NCI-H69 (cell line): ENCODE data around the gene GRIK2.

Experiments used
- DNase-seq: peaks from one replicate; lab custom pipeline; 2025; lab: John Stamatoyannopoulos, UW

The GRIK2 gene

DNA sequence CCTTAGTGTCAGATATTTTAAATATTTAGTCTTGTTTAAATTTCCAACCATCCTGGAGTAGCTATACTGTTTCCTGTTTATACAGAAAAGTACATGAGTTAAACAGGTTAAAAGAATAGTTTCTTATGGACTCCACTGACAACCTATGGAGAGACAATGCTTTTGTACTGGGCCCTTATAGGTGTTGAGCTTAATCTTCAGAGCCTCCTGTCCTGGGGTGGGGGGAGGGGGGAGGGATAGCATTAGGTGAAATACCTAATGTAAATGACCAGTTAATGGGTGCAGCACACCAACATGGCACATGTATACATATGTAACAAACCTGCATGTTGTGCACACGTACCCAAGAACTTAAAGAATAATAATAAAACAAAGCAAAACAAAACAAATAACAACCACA lies 322.9 kb downstream of the GRIK2 start:
- DNase-seq, result no peak

DNA sequence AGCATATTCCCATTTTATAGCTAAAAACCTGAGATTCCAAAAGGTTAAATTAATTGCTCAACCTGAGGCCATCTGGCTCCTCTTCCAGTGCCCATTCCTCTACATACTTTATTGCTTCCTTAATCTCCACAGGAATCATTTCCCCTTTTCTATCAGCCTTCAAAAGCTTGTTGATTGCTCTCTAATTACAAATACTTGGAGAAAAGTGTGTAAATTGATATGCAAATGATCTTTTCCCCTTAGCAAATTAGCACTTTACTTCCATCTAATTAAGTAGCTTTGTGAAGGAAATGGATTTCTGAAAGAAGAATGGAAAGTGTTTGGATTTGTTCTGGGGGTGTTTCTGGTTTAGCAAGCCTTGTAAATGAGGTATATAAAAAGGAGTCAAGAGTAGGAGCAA lies 323.3 kb downstream of the GRIK2 start:
- peak; percentile 97 for DNase-seq

DNA sequence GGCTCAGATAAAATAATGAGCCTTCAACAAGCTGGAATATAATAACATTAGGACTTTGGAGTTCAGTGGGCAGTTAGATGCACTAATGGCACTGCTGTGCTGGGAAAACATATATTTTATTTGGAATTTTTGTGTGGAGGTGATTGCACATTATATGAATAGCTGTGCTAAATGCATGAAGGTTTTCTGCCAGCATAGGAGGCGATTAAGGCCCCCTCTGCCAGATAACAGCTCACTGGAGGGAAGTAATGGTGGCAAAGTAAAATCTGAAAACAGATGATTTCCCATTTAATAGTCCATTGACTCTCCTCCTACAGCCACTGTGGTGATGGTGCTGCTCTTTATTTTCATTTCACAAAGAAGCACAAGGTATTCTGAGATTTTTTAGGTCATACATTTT lies 326.0 kb downstream of the GRIK2 start:
- DNase-seq, result no peak

DNA sequence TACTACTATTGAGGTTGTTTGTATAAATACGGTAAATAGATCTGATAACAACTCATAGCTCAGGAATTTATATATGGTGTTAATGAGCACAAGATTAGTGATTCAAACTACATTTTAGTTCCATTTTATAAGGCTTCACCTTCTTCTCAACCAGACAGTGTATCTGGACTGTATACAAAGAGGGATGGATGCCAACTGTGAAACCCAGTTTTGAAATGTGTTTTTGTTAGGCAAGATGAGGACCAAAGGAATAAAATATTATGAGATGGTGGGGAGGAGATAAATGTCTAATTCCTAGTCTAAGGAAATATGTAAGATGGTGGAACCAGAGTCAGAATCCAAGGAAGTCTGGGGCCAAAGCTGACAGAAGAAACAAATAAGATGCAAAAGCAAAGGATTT lies 329.0 kb downstream of the GRIK2 start:
- DNase-seq, result no peak

DNA sequence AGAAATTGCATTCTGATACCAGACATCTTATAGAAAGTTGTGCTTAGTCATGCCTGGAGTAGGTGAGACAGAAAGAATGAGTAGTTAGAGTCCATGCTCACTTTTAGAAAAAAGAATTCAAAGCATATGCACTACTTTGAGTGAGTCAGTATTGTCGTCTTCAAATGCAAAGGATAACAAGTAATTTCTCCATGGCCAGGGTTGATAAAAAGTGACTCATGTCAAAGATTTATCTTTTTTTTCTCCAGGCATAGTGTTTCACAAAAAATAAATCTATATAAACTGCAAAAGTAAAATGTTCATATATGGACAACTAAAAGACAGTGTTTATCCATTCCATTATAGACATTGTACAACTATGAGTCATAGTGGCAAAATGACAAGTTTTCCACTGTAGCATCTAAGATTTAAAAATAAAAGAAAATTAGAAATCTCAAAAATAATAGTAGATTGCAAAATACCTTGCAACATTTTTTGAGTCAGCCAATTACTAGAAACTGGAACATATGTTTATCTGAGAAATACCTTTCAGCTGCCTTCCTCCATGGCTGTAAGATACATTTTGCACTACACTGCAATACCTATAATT lies 329.6 kb downstream of the GRIK2 start:
- DNase-seq, result peak; percentile 13

DNA sequence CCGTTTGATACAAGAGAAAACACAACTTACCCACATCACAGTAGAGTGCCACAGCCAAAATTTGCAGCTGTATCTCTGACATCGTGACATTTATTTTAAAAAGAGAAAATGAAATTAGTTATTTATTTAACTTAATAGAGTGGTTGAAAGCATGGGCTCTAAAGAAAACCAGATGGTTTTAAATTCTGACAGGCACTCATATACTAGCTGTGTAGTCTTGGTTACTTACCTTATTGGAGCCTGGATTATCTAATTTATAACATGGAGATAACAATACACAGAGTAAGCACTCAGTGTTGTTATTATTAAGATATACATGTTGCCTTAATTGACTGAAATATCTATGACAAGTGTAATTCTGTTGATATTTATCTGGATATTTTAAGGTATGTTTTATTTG lies 334.9 kb downstream of the GRIK2 start:
- no peak for DNase-seq

DNA sequence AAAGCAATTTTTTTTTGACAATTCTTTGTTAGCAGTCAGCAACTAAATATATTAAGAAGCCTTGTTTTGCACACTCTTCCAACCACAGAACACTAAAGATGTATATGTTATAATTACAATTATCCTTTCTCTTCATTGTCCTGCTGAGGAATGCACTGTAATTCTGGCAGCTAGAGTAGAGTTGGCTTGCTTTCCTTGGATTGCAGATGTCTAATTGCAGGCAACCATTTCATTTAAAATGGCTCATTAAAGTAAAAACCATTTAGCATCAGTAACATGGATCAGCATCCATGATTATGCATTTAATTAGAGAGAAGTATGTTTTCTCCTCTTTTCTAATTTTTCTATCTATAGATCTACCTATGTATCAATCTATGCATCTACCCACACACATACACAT lies 335.4 kb downstream of the GRIK2 start:
- DNase-seq, result peak; percentile 26

DNA sequence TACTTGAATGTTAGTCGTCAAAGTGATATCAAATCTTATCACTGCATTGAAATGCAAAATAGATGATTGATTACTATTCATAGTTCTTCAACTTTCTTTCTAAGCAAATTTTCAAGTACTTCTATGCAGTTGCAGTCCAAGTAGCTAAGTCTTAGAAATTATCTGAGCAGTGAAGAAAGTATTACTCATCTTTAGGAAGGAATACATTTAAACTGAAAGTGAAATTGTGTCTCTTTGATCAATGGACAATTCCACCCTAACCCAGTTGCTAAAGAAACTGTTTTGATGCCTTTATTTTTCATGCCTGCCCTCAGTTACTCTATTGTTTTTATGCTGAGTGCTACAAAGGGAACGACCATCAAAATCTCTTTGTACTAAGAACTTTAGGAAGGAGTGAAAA lies 337.4 kb downstream of the GRIK2 start:
- DNase-seq, result no peak

DNA sequence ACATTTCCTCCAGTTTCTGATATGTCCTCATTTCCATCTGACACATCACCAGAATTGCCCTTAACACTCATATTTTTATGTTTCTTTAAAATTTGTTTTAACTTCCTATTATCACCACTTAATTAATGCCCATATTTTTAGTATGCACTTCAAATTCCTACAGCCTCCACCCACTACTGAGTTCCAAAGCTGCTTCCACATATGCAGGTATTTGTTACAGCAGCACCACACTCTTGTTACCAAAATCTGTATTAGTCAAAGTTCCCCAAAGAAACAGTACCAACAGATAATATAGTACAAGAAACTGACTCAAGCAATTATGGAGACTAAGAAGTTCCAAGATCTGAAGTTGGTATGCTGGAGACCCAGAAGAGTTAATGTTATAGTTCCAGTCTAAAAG lies 340.4 kb downstream of the GRIK2 start:
- no peak for DNase-seq

DNA sequence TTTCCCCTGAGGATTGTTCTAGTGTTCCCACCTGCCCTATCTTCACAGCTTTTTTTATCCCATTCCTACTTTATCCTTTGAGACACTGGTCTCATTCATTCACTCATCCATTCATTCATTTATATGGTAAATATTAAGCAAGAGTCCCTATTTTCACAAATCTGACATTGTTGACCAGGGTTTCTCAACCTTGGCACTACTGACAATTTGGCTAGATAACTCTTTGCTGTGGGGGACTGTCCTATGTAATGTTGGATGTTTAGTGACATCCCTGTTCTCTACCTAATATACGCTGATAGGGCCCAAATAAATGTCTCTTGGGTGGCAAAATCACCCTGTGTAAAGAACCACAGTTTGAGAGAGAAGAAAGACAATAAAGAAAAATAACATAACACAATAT lies 345.0 kb downstream of the GRIK2 start:
- no peak for DNase-seq

DNA sequence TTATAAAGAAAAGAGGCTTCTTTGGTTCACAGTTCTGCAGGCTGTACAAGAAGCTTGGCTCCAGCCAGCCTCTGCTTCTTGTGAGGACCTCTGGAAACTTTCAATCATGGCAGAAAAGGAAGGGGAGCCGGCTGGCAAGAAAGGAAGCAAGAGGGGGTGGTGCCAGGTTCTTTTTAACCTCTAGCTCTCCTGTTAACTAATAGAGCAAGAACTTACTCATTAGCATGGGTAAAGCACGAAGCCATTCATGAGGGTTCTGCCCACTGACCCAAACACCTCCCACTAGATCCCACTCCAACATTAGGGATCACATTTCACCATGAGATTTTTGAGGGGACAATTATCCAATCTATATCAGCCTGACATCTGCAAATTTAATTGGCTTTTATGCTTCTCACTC lies 347.1 kb downstream of the GRIK2 start:
- no peak for DNase-seq

DNA sequence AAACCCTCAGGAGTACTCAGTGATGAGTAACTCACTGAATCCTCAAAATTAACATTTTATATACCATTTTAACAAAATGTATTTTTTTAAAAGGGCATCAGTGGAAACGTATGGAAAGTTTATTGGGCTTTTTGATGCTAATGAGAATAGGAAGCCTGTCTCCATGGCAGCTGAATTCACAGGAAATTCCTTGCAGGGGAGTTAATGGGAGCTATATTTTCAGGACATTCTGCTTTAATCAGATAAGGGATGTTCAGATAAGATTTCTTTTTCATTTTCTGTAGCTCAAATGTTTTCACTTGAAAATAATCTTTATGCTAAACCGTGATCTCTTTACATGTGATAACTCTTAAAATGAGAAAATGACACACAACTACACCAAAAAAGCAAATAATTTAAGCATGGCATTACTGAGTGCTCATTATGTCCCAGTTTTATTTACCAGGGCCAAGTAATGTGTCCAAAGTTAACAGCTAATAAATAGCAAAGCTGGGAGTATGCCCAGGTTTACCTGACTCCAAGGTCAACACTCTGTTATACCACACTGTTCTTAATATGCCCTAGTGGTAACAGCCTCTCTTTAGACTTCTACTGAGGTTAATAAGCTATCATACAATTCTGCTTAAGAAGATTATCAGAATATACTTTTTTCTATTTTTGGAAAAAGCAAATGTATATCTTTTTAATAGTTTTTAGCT lies 348.1 kb downstream of the GRIK2 start:
- DNase-seq, result no peak

DNA sequence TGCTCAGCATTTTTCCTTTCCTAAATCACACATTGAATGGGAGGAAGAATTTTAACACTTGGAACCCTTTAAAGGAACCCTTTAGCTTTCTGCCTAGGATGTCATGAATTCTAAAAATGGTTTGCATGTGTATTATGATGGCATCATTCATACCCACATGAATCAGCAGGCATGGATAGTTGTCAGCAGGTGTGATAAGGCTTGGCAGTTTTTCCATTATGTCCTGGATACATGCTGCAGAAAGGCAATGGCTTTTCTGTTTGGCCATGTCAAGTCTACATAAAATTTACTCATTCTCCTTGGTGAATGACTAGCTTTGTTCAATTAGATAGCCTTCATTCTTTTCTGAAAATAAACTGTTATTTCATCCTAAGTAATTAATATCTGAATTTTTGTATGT lies 353.7 kb downstream of the GRIK2 start:
- peak; percentile 14 for DNase-seq

DNA sequence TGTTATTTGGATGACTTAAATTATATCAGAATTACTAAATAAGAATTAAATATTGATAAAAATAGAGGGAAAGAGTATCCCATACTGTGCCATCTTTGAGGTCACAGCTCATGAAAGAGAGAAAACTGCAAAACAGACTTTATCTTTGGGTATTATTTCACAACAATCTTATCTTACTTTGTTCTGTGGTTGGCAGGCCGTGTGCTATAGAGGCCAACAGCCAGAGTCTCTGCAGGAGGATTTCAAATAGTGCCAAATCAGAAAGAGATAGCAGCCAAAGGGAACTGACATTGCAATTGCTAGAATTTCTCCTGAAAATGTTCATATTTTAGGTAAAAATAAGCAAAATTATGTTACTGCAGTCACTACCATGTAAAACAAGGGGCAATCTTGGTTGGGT lies 354.2 kb downstream of the GRIK2 start:
- DNase-seq, result no peak

DNA sequence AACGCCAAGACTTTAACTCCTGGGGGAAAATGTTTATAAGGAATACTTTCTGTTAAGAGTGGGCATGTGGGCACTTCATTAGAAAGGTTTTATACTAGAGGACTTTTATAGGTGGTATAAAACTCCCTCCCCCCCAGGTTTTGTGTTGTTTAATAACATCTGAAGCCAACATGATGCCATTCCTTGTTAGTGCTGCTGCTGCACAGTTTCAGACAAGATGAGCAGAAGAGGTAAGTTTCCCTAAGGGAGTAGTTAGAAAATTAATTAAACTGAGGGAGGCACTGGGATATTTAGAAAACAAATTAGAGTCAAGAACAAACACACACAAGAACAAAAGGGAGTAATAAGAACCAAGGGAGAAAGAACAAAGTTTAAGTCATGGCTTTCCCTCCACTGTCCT lies 362.4 kb downstream of the GRIK2 start:
- no peak for DNase-seq

DNA sequence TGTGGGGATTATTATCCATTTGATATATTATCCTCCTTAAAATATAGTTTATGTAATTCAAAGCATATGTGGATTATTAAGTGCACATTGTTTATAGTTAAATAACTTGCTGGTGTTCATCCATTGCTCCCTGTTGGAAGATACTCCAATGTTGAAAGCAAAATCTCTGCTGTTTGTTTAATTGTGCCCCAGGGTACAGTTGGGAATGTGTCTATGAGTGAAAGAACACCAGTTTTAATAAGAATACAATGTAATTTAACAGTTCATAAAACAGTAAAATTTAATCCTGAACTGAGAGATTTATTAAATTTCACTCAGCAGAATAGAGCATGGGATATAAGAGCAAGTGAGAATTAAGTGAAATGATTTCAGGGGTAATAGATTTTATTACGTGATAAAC lies 364.9 kb downstream of the GRIK2 start:
- peak; percentile 45 for DNase-seq

DNA sequence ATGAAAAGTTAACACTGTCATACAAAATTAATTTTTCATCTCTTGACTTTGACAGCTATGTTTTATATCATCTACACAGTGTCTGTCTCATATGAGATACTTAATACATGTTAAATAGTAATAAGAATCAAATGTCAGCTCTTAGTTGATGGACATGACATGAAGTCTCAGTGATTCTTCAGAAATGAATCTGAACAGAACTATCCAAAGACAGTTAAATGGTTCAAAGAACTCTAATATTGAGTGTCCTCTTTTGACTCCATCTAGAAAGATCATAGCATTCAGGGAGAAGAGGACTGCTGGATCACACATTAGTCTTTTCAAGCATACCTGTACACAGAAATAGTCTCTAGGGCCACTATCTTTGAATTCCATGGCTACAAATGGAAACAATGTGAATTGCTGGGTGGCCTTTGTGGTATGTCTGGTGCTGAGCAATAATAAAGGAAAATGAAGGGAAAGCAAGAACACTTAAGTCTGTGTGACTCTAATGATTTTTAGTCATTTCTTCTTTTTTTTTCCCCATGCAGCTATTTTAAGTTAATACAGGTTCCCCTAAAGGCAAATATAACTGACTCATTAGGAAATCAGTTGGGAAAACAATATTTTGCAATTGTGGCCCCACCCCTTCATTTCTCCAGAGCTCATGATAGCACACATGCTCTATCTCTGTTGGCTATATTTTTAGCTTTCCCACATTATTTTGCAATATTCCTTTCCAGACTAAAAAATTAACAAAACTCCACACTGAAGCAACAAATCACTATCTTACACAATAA lies 367.5 kb downstream of the GRIK2 start:
- DNase-seq, result peak; percentile 67

DNA sequence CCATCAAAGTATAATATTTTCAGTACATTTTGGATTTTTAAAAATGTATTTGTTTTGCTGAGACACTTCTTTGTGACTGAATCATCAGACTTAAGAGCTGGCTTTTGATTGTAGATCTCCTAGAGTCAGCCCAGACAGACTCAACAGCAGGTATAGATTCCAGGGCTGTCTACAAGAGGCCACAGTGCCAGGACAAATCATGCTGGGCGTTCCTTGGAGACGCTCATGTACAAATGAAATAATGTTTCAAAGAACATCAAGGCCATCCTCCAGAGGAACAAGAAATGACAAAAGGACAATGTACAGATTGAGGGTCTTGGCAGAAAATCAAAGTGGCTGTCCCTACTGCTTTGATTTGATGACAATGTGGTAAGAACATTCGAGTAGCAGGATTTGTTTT lies 369.3 kb downstream of the GRIK2 start:
- peak; percentile 78 for DNase-seq

DNA sequence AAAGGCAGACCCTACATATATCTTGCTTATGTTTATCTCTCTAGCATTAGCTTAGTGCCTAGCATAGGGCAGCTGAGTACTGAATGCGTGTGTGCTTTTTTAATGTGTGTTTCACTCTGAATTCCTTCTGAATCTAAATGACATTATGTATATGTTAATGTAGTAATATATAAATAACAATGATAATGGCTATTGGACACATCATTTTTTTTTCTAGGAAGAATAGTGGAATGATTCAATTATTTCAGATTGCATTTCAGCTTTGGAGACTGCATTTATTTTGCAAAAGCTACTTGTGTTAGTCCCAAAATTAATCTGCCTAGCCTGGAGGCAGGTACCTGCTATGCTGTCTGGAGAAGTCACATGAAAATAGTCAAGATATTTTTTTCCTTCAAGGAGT lies 371.8 kb downstream of the GRIK2 start:
- no peak for DNase-seq

DNA sequence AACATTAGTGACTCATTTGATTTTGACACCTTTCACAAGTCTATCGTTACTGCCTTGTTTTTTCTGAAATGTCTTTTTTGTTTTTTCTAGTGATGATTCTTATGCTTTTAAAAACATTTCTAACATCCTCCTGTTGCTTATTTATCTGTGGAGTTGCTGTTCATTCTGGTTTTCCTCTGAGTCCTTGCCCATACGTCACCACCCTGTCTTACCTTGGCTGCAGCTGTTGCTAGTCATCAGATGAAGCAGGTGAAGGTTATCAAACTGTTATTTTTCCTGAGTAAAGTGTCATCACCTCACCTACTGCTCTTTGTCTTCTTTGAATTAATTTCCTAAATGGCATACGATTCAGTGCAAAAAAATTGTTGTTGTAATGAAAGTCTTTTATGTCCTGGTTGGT lies 376.6 kb downstream of the GRIK2 start:
- no peak for DNase-seq

DNA sequence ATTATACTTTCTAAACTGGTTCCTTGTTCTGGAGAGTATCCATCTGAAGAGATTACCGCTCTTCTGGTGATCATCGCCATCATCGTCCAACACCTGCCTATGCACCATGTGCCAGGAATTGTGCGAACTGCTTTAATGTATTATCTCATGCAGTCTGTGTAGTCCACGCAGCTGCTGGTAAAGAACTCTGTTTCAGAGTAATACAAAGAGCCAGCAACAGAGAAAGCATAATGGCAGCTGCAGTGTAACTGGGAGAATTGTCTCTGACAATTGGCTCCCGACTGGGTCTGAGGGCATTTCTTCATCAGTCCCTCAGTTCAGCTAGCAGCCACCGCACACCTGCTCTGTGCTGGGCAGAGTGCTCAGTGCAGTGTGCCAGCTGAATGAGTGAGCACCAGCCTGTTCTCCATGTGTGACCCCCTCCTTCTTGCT lies 383.4 kb downstream of the GRIK2 start:
- DNase-seq, result peak; percentile 95

DNA sequence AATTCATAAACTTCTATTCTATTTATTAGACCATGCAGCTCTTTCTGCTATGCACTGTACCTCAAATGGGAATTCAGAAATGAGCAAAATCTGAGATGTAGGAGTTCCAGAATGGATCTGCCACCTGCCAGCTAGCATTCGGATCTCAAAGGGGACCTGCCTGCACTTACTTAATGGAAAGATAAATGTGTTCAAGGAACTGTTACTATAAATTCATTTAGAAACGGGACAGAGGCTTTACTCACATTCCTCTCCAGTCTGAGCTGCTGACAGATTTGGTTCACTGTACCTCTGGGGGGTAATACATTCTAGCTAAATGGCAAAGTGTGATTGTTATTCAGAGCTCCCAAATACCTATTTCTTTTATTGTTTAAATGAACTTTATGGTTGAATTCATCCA lies 384.1 kb downstream of the GRIK2 start:
- DNase-seq, result peak; percentile 28

DNA sequence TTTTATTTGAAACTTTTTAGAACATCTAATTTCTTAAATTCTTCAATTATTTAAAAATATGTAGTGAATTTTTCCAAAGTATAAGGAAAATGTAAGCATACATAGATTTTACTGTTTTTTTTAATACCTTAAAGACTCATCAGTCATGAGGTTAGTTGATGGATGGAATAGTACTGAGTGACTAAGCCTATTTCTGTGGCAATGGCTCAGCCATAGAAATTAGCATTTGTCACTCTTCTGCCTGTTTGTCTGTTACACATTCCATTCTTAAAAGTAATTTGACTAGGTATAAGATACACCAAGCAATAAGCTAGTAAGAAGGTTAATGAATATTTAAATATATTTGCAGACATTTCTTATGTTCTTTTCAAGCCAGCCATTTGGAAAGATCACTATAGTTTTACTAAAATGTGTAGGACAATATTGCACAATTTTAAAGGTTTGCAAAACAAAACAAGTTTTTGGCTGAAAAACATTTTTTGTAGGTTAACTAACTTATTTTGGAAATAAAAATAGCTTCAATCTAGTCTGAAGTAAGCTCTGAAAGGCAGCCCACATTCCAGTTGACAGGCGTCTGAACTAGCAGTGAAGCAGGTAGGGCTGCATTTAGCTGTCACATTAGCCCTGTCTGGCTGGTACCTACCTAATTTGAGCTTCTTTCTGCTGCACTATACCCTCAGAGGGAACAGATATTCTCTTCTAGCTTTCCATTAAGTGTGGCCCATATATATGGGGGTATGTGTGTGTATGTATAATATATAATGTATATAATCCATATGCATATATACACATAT lies 385.7 kb downstream of the GRIK2 start:
- DNase-seq, result peak; percentile 30
